GM19035 (cell line): ENCODE results near the gene MYCN.

Experiments used
- ATAC-seq: cut with Tn5 transposase; IDR thresholded peaks from one replicate; pipeline ENCODE4 v1.9.1; 2021; ENCODE audit not compliant: unreplicated experiment

Gene MYCN

GRCh38 chr2:15992457-15993231, 52.3 kb downstream of the MYCN start:
- ATAC-seq = no peak

GRCh38 chr2:15993232-15993610, 52.9 kb downstream of the MYCN start:
- no peak for ATAC-seq

GRCh38 chr2:15993666-15994065, 53.3 kb downstream of the MYCN start:
- no peak for ATAC-seq

- no peak for ATAC-seq
Observed at GRCh38 chr2:15995603-15996002, 55.3 kb downstream of the MYCN start.
